NOMO-1 (cell line): ENCODE data around the gene AADACL4.

Experiments used
- DNase-seq, 2 experiments: peaks; one replicate each; lab custom pipeline; 2025; ENCODE audit not compliant: unreplicated experiment in 2 of 2; lab: John Stamatoyannopoulos, UW

AADACL4 gene

GRCh38 chr1:12610305-12610935 is 33.5 kb upstream of the AADACL4 start:
- no peak for DNase-seq

DNA sequence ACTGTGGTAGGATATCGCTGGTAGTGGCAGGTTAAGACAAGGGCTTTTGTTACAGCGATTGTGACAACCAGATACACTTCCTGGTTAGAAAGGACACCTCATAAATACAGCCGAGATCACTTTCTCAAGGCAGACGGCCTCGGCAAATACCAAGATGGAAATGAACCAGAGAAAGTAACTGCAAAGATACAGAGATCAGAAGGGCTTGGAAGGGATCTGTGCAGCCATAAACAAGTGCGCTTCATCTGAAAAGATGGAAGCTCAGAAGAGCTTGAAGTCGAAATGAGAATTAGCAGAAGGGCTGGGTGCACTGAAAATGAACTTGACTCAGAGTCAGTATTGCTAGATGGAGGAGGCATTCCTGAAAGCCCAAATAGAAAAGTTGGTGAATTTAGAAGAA is 32.9 kb upstream of the AADACL4 start:
- DNase-seq = no peak

- no peak for DNase-seq
These were observed 30.7 kb upstream of the AADACL4 start for GRCh38 chr1:12613180-12613579.

DNA sequence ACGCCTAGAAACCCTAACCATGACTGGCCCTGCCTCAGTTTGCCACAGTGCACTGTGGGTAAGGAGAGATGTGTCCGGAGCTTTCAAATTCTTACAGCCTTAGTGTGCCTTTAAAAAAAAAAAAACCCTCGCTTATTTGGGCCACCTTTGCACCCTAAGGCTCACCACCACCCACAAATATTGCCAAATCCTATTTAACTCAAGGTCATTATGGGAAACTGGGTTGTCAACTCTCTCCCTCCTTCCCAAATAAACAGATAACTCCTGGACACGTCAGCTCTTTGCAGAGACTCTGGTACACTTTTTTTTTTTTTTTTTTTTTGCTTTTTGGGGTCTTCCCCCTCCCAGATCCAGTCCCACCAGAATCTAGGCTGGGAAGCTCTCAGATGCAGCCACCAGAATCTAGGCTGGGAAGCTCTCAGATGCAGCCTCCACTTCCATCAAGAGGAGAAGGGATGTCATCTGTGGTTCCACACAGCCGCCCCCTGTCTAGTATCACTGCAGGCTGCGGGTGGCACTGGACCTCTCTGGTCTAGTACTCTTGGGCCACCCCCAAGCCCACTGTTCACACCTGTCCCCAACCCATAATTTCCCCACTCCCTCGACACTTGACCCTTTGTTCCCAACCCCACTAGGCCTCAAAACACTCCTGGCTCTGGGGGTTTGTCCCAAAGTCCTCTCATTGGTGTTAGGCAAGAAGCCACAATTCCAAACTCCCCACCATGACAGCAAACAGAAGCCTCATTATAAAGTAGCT is 29.3 kb upstream of the AADACL4 start:
- no peak for DNase-seq

- DNase-seq = peak; percentile 31 to 66
These were observed 28.6 kb upstream of the AADACL4 start for GRCh38 chr1:12615159-12615864.

- no peak for DNase-seq
These were observed 27.8 kb upstream of the AADACL4 start for GRCh38 chr1:12615865-12616708.

DNA sequence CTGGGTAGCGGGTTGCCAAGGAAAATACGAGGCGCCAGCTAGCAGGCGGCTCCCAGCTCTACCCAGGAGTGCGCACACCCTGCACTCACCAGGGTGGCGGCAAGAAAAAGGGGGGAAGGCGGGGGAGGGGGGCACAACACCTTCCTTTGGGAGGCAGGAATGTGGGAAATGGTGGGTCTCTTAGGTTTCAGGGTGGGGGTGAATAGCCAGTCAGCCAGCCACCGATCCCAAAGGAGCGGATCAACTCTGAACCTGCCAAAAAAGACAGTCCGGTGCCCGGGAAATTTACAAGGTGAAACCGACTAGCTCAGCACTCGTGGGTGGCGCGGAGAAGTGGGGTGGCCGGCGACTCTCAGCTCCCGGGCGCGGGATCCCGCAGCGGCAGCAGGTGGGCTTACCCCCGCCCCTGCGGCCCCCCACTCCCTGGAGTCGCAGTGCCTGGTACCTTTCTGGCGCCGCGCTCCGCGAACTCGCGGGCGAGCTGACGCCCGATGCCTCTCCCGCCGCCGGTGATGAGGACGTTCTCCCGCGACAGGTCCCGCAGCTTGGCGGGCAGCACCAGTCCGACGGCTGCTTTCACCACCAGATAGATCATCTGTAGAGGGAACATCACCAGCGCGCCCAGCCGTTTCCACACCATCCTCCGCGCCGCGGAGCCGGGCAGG is 27.0 kb upstream of the AADACL4 start:
- peak in 1 of 2 experiments; percentile 18 for DNase-seq

- no peak for DNase-seq
These were observed 26.4 kb upstream of the AADACL4 start for GRCh38 chr1:12617511-12617900.

GRCh38 chr1:12617901-12618660 is 25.8 kb upstream of the AADACL4 start, which contains the start of gene DHRS3:
TSS of gene DHRS3 (minus strand) at chr1:12618210. CDS start at chr1:12617348, 862 bp downstream.
- DNase-seq = peak; percentile 57 to 65

DNA sequence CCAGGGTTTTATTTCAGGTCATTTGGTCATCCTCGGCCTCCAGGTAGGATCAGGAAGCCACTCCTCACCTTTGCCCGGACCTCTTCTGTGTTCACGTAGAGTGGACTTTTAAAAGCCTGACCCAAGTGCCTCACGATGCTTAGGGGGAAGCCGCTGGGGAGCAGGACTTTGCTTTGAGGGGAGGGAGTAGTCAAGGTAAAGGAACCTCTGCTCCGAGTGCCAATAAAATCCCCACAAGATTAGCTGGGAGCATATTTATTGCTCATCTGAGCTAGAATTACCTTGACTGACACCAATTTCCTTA is 25.3 kb upstream of the AADACL4 start:
- DNase-seq = no peak

- peak in 1 of 2 experiments; percentile 24 for DNase-seq
These were observed 24.7 kb upstream of the AADACL4 start for GRCh38 chr1:12618965-12619791.

DNA sequence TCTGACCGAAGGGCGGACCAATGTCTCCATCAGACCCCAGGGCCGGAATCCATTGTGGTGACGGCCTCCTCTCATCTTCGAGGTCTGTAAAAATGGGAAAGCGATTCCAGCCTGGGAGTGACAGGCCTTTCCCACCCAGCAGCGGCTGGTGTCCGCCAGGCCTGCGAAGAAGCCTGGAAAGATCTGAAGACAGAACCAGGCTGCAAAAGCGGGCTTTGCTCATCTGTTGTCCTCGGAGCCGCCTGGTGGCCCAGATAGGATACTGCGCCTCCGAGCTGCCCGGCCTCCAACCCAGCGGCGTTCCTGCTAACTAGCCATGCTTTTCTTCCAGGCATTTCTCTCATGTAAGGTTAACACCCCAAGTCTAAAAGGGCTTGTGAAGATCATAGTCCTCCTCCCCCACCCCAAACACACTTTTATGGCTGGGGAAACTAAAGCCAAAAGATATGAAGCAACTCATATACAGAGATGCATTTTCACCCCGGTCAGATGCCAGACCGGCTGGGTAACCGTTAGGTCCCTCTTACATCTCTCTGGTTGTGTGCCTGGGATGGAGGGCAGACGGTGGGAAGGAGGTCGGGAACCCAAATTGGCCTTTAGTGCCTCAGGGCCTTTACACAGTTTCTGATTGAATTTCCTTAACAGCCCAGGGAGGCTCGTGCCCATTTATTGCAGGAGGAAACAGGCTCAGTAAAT is 23.9 kb upstream of the AADACL4 start:
- peak; percentile 49 to 66 for DNase-seq

DNA sequence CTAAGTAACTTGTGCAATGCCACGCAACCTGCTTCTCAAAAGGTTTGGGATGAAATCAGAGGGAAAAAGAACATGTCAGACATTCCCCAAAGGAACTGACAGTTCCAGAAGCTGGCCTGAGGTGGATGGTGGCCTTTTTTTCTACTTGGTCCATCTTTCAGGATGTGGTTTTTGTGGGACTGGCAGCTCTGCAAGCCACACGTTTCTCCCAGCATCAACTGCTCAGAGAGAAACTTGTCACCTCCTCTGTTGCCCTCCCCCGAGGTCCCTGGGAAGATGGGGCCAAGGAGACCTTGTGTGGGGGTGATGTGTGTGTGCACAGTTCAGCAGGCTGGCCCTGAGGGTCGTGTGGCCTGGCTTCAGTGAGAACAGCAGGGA is 23.4 kb upstream of the AADACL4 start:
- peak in 1 of 2 experiments; percentile 18 for DNase-seq

- no peak for DNase-seq
These were observed 23.0 kb upstream of the AADACL4 start for GRCh38 chr1:12620931-12621330.

DNA sequence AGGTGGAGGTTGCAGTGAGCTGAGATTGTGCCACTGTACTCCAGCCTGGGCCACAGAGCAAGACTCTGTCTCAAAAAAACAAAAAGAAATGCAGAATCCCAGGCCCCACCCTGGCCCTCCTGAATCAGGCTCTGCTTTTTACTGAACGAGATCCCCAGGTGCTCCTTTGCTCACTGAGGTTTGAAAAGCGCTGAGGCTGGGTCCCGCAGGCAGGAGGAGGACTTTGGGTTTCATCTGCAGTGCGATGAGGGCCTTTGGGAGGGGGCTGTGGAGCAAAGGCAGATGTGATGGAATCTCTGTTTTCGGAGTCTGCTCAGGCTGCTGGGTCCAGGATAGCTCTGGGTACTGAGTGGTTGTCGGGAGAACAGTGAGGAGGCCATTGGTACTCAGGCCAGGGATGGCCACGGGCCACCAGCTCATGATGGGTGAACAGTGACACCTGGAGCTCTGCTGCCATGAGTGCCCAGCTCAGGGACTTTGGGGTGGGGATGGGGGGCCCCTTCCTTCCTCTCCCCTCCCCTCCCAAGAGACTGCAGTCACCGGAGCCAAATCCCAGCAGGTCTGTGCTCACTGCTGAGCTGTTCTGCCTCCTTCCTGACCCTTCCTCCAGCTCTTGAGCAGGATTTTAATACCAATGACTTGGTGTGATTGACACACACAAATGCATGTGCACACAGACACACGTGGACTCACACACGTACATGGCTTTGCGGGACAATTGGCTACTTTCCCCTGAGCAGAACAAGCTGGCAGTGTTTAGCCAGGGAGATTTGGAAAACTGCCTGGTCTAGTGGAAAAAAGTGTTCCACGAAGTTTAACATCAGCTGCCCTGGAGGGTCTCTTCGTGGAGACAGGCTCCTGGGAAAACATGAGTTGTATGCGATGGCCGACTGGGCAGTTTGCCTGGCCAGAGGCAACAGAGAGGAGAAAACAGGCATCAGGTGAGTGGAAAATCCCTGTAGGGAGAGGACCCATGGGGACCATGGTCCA is 22.2 kb upstream of the AADACL4 start:
- no peak for DNase-seq

- DNase-seq = no peak
These were observed 21.4 kb upstream of the AADACL4 start for GRCh38 chr1:12622506-12622905.

DNA sequence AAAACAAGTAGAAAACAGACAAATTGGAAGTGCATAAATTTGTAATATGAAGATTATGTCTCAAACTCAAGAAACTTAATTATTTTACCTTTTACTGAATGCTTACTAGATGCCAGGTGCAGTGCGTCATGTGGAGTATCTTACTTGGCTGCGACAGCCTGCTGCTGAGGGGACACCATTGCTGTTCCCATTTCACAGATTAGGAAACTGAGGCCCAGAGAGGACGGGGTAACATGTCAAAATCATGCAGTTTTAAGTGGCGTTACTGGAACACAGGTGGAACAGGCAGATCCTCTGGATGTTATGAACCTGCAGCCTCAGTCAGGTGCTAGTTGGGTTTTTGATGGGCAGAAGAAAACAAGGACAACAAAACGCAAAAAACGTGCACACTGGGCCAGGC is 18.6 kb upstream of the AADACL4 start:
- DNase-seq = no peak
